Measurements from ENCODE around the gene ANKRD11. TPM values are rescaled to one million over a fixed set of nuclear protein-coding genes. Genes with fewer than 3 reads are reported as not detected.
A peak's percentile ranks its signal among the peaks of the same experiment; 100 is the strongest.

ANKRD11 gene
- total RNA-seq, 4 donors from 2014 or later: 49.8 to 114 (median 82.2) TPM

DNA sequence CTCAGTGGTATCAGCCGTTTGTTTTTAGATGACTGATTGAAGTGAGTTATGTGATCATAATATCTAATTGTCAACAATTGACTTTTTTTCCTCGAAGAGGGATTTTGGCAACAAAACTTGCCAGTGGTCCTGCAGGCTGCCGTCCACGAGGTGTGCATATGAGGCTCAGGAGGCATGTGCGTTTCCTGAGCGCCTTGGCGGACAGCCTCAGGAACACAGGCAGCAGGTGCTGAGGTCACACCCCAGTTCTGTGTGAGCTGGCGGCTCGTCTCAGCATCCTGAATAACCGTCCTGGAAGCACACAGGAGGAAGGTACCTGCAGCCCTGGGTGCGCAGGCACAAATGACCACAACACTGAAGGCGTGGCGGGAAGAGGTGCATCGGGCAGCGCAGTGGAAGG lies 29.5 kb upstream of the ANKRD11 start:
- TF ChIP-seq, protein P1, sequence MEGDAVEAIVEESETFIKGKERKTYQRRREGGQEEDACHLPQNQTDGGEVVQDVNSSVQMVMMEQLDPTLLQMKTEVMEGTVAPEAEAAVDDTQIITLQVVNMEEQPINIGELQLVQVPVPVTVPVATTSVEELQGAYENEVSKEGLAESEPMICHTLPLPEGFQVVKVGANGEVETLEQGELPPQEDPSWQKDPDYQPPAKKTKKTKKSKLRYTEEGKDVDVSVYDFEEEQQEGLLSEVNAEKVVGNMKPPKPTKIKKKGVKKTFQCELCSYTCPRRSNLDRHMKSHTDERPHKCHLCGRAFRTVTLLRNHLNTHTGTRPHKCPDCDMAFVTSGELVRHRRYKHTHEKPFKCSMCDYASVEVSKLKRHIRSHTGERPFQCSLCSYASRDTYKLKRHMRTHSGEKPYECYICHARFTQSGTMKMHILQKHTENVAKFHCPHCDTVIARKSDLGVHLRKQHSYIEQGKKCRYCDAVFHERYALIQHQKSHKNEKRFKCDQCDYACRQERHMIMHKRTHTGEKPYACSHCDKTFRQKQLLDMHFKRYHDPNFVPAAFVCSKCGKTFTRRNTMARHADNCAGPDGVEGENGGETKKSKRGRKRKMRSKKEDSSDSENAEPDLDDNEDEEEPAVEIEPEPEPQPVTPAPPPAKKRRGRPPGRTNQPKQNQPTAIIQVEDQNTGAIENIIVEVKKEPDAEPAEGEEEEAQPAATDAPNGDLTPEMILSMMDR (IDR thresholded peaks at IDR 0.05): no peak
- ATAC-seq (ENCODE audit: low FRiP score): no peak
- DNase-seq (ENCODE audit: low spot score): no peak

DNA sequence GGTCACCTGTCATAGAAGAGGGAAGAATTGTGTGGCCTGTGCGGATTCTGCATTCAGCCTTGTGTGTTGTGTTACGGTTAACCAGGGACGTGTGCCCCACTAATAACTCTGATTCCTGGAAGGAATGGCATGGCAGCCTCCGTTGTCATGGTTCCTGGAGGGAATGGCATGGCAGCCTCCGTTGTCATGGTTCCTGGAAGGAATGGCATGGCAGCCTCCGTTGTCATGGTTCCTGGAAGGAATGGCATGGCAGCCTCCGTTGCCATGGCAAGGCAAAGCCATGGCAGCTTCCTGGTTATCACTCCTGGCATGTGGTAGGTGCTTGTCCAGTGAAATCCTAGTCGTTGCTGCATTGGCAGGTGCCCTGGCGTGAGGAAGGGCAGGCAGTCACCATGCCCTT lies 26.8 kb upstream of the ANKRD11 start:
- ATAC-seq (ENCODE audit: low FRiP score): no peak
- TF ChIP-seq, protein P1 (IDR thresholded peaks at IDR 0.05): no peak
- DNase-seq (ENCODE audit: low spot score): no peak

DNA sequence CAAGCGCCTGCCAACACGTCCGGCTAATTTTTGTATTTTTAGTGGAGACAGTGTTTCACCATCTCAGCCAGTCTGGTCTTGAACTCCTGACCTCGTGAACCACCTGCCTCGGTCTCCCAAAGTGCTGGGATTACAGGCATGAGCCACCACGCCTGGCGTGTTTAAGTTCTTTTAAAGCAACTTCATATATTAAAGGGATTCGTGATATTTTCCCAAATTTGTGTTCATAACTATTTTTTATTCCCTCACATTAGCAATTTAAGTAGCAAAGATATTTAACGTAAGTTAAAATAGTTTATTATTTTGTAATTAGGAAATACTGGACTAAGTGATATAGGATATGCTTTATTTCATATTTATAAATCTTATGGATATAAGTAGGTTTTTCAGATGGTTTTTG lies 22.1 kb upstream of the ANKRD11 start:
- ATAC-seq (ENCODE audit: low FRiP score): no peak
- TF ChIP-seq, protein P1 (IDR thresholded peaks at IDR 0.05): no peak
- DNase-seq (ENCODE audit: low spot score): no peak

DNA sequence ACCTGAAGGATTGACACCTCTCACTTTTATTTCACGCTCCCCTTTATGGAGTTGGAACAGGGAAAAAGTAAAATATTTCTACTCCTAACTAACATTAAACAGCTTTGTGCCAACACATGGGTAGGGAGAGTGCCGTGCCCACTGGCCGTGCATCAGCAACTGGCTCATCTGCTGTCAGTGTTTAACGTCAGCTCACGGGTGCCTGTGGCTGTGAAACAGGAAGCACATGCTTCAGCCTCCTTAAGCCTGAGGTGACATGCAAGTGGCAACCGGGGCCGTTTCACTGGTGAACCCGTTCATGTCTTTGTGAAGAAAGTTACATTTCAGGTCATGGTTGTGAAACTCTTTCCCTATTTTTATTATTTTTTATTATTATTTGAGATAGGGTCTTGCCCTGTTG lies 21.0 kb upstream of the ANKRD11 start:
- TF ChIP-seq, protein P1 (IDR thresholded peaks at IDR 0.05): no peak
- DNase-seq (ENCODE audit: low spot score) (no peak), ATAC-seq (ENCODE audit: low FRiP score) (no peak)

DNA sequence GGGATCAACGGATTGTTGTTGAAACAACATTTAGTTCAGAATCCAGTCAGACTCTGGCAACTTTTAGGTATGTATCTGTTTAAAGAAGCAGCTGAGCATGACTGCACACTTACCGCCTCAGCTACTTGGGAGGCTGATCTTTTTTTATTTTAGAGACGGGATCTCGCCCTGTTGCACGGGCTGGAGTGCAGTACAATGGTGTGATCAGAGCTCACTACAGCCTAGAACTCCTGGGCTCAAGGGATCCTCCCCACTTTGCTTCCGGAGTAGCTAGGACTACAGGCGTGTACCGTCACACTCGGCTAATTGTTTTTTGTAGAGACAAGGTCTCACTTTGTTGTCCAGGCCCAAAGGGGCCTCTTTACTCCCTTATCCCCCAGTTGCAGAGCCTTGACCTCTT lies 20.2 kb upstream of the ANKRD11 start:
- no peak for ATAC-seq (ENCODE audit: low FRiP score)
- DNase-seq (ENCODE audit: low spot score): no peak
- TF ChIP-seq, protein P1 (IDR thresholded peaks at IDR 0.05): no peak

DNA sequence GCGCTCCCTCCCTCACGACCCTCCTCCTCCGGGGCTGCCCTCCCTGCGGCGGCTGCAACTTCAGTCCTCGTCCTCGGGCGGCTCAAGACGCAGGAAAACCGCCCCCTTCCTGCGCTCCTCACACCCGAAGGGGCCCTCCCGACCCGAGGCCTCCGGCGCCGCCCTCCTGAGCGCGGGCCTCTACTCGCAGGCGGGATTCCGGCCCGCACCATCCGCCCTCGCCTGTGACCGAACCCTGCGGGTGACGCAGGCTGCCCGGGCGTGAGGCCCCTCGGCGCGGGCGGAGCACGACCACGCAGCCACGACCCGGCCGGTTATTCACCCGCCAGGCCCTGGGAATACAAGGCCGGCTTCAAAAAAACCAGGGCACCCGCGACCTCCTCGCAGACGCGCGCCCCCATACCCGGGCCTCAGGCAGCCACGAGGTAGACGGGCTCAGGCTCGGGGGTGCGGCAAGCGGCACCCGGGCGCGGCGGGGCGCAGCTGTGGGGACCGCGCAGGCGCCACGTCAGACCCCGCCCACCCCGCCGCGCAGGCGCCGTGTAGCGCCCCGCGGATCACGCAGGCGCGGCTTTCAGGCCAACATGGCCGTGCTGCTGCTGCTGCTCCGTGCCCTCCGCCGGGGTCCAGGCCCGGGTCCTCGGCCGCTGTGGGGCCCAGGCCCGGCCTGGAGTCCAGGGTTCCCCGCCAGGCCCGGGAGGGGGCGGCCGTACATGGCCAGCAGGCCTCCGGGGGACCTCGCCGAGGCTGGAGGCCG lies 17.7 kb upstream of the ANKRD11 start, which contains the start of gene SPG7:
TSS of gene SPG7 (plus strand) at position 570 of the 757 bp plus-strand sequence. CDS start at position 585, 15 bp downstream.
- DNase-seq (ENCODE audit: low spot score): peak; percentile 54
- TF ChIP-seq, protein P1 (IDR thresholded peaks at IDR 0.05): no peak
- ATAC-seq (ENCODE audit: low FRiP score): peak; percentile 90

DNA sequence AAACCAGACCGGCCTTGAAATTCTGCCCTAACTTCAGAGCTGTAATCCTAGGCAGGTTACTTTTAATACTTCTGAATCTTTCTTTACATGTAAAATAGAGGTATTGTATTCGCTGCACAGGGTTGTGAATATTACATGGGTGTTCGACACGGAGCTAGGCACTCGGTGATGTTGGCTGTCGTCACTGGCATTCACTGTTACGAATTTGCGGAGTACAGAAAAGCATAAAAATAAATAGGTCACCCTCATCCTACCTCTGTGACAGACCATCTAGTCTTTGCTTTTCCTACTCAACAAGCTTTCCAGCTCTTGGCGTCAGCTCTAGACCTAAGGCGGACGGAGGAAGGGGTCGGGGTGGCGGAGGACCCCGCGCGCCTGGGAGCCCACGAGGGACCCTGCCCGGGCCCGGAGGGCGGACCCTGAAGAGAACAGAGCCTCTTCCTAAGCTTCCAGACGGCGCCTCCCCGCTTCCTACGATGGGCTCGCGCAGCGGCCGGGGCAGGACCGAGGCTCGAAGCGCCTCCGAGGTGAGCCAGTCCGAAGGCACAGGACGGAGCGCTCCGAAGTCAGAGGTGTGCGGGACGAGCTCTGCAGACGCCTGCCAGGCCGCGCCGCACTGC lies 17.0 kb upstream of the ANKRD11 start:
- DNase-seq (ENCODE audit: low spot score): no peak
- ATAC-seq (ENCODE audit: low FRiP score): no peak
- TF ChIP-seq, protein P1 (IDR thresholded peaks at IDR 0.05): no peak
